ENCODE data around the gene FAM72A. TPM values are rescaled to one million over a fixed set of nuclear protein-coding genes. Genes with fewer than 3 reads are reported as not detected.

Gene FAM72A
- total RNA-seq, 2 donors from 2014 or later = 16.6 to 22.7 TPM

GRCh38 chr1:206143537-206144172, 59.0 kb downstream of the FAM72A start:
- no peak overlapping the region for H3K27ac Mint-ChIP-seq
- peaks cover 5% of the 10 kb centered on the region for H3K9me3 Mint-ChIP-seq
- no peaks in the 10 kb centered on the region for H3K4me1 Mint-ChIP-seq
- H3K36me3 Mint-ChIP-seq (ENCODE audit: low read depth) = no peaks in the 10 kb centered on the region
- ATAC-seq (replicated peaks) = no peak
- H3K27me3 Mint-ChIP-seq = peaks cover 30% of the 10 kb centered on the region
- H3K4me3 Mint-ChIP-seq = no peak overlapping the region

- H3K36me3 Mint-ChIP-seq (ENCODE audit: low read depth) = no peaks in the 10 kb centered on the region
- ATAC-seq (replicated peaks) = no peak
- H3K9me3 Mint-ChIP-seq = no peaks in the 10 kb centered on the region
- H3K4me3 Mint-ChIP-seq = no peak overlapping the region
- H3K27me3 Mint-ChIP-seq = peaks cover 35% of the 10 kb centered on the region
- no peaks in the 10 kb centered on the region for H3K4me1 Mint-ChIP-seq
- no peak overlapping the region for H3K27ac Mint-ChIP-seq
Observed at GRCh38 chr1:206142770-206143169, 59.9 kb downstream of the FAM72A start.

- no peak overlapping the region for H3K27ac Mint-ChIP-seq
Observed at GRCh38 chr1:206142011-206142410, 60.6 kb downstream of the FAM72A start.

GRCh38 chr1:206136241-206136640, 66.4 kb downstream of the FAM72A start:
- Mint-ChIP-seq H3K4me3 (no peak overlapping the region), H3K27ac (no peak overlapping the region), H3K27me3 (peaks cover 27% of the 10 kb centered on the region), H3K36me3 (ENCODE audit: low read depth) (no peaks in the 10 kb centered on the region), H3K4me1 (no peaks in the 10 kb centered on the region), H3K9me3 (no peaks in the 10 kb centered on the region)
- no peak for ATAC-seq (replicated peaks)

More at GRCh38 chr1:206142011-206142410, 60.6 kb downstream of the FAM72A start:
- no peaks in the 10 kb centered on the region for H3K4me1 Mint-ChIP-seq
- peaks cover 35% of the 10 kb centered on the region for H3K27me3 Mint-ChIP-seq
- H3K4me3 Mint-ChIP-seq = no peak overlapping the region
- H3K9me3 Mint-ChIP-seq = no peaks in the 10 kb centered on the region
- no peak for ATAC-seq (replicated peaks)
- H3K36me3 Mint-ChIP-seq (ENCODE audit: low read depth) = no peaks in the 10 kb centered on the region

Other genes with a start within 250 kb of the FAM72A start
- not detected for gene RAB7B, start 199.4 kb downstream of the FAM72A start, total RNA-seq
- gene CTSE, start 178.9 kb downstream of the FAM72A start, total RNA-seq = not detected
- gene RHEX, start 149.7 kb downstream of the FAM72A start, total RNA-seq = not detected
- gene AVPR1B, start 85.5 kb downstream of the FAM72A start, total RNA-seq = not detected
- 10 to 100 TPM; 45.8 to 59.7 TPM for gene SRGAP2, start 702 bp upstream of the FAM72A start, total RNA-seq